CD1c-positive myeloid dendritic cell (primary cell): ENCODE data around the gene OR6N2.

Experiments
- DNase-seq: peaks from one replicate; pipeline ENCODE4 v3.0.0-alpha.2; 2016; ENCODE audit errors: extremely low spot score

OR6N2 gene

DNA sequence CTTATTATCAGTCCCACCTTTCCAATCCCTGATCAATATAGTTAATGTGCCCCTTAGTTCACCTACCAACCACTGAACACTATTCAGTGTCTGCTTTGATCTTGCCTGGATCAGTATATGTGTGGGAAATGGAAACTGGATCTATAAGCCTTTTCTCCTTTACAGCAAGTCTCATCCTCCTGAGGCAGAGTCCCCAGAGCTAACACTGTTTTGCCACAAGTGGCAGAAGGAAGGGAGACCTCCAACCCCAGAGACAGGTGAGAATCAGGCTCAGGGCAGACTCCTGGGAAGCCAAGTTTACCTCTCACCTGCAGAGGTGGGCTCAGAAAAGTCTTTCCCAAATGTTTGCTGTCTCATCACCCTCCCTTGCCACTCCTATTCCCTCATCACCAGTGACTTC, at the start of gene OR6N2:
Gene OR6N2 (minus strand): TSS at position 101 of the 400 bp plus-strand sequence. CDS start 3,569 bp downstream, outside the sequence.
- DNase-seq = no peak

DNA sequence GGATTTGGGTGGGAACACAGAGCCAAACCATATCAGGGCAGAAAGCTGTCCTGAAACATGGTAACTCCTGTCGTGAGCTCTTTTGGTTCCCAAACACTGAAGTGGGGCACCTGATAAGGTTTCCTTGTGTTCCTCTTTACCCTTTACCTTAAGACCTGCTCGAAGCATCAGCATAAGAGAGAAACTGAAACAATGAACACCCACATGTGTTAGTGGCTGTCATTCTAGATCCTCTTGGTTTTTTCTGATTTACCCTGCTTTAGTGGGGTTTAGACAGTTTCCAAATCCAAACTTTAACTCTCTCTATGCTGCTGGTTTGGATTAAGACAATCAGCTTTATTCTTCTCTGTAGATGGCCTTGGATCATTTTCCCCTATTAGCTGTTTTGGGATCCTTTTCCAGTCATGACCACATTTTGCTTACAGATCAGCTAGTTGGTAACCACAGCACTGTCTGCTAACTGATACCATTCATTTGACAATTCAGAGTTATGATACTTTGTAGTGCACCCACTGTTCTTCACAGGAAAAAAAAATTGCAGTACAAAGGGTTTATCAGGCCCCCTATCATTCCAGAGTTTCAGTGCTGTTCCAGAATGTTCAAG, 49.2 kb upstream of the OR6N2 start:
- DNase-seq = peak; percentile 34

GRCh38 chr1:158821723-158822122, 40.7 kb upstream of the OR6N2 start:
- no peak for DNase-seq

DNA sequence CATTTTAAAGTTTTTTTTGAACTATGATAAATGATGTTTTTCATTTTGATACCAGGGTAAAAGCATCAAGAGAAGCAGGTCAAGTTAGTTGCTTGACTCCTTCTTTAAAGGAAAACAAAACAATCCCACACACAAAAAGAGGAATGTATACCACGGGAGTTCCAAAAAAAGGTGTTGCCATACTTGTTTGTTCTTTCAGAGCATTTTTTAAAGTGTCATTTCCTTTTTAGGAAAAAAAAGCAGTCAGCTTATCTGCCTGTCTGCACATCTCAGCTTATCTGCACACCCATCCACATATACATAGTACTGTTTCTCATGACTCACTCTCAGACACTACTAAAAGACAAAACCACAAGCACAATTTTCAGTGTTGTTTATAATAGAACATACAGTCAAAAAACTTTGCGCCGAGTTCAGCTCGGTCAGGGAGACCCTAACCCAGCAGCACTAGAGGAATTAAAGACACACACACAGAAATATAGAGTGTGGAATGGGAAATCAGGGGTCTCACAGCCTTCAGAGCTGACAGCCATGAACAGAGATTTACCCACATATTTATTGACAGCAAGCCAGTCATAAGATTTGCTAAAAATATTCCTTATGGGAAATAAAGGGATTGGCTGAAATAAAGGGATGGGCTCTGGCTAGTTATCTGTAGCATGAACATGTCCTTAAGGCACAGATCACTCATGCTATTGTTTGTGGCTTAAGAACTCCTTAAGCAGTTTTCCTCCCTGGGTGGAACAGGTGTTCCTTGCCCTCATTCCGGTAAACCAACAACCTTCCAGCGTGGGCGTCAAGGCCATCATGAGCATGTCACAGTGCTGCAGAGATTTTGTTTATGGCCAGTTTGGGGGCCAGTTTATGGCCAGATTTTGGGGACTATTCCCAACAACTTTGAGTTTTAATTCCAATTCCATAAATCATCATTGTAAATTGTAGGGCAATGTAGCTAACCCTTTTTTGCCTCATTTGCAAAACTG, 38.7 kb upstream of the OR6N2 start:
- peak; percentile 66 for DNase-seq

- DNase-seq = peak; percentile 65
Measured at GRCh38 chr1:158818975-158819431, 38.0 kb upstream of the OR6N2 start.

GRCh38 chr1:158818560-158818959, 37.6 kb upstream of the OR6N2 start:
- peak; percentile 65 for DNase-seq

DNA sequence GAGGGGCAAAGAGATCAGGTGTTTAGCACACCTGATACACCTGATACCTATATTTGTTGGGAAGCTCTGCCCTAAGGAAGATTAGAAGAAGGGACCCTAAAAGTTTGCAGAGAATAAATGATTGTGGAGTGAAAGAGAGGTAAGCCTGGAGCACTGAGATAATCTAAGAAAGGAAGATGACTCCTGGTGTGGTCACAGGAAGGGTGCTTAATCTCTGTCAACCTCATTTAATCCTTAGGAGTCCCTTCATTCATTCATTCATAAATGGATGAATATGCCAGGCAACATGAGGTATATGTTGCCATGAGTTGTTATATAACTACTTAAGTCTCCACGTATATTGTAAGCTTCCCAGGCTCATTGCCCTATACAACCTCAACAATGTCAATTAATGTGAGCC, 34.0 kb upstream of the OR6N2 start:
- DNase-seq = no peak

- DNase-seq = peak; percentile 59
Measured at GRCh38 chr1:158813164-158813563, 32.2 kb upstream of the OR6N2 start.

- DNase-seq = peak; percentile 36
Measured at GRCh38 chr1:158812336-158812735, 31.3 kb upstream of the OR6N2 start.

DNA sequence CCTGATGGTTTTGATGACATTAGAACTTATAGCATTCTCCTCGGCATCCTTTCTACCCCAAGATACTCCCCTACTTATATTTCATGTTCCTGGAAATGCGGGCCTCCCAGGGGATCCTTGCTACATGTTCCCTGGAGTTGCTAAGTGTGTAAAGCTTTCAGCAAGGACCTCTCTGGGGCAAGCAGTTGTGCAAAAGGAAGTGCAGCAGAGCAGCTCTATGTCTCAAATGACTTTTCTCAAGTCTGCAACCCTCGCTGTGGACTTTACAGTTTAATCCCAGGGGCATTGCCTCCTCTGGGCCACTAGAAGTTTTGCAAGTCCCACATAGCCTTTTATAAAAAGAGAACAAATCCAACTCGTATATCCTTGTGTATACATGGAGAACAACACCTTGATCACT, 29.3 kb upstream of the OR6N2 start:
- peak; percentile 50 for DNase-seq

GRCh38 chr1:158809862-158810261, 28.9 kb upstream of the OR6N2 start:
- peak; percentile 92 for DNase-seq

GRCh38 chr1:158809256-158809655, 28.3 kb upstream of the OR6N2 start:
- peak; percentile 90 for DNase-seq

GRCh38 chr1:158806916-158807536, 26.0 kb upstream of the OR6N2 start:
- DNase-seq = no peak

DNA sequence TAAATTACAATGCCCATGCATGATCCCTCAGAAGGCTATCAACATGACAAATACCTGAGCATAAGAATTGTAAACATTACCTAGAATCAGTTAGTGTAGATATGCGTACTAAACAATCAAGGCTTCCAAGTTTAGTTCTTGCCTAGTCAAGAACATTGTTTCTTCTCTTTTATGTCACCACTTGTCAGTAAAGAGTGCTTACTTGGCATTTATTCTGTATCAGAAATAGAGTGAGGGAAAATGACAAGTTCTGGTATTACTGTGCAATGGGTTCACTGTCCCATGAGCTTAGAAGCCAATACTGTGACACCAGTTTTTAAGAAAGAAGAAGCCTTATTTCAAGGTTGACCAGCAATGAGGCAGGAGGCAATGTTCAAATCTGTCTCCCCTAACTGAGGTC, 22.7 kb upstream of the OR6N2 start:
- no peak for DNase-seq

DNA sequence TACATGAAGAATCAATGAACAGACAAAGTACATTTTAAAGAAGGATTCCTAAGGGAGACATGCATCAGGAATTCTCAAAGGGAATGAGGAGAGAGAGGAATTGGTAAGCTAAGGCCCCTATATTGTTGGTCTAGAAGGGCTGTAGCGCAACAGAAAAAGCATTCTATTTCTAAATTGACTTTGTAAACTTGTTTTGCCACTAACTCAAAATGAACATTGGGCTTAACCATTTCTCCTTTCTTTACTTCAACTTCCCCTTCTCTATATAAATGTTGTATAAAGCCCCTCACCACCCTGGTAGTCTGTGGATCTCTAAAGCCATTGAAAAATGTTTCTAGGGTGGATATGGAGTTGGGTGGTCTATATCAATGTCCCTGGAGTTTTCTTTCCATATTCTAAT, 20.4 kb upstream of the OR6N2 start:
- peak; percentile 45 for DNase-seq

- peak; percentile 44 for DNase-seq
Measured at GRCh38 chr1:158800526-158800925, 19.5 kb upstream of the OR6N2 start.

- DNase-seq = peak; percentile 58
Measured at GRCh38 chr1:158799689-158800088, 18.7 kb upstream of the OR6N2 start.

- DNase-seq = no peak
Measured at GRCh38 chr1:158798531-158798930, 17.5 kb upstream of the OR6N2 start.

- no peak for DNase-seq
Measured at GRCh38 chr1:158794247-158794646, 13.2 kb upstream of the OR6N2 start.

DNA sequence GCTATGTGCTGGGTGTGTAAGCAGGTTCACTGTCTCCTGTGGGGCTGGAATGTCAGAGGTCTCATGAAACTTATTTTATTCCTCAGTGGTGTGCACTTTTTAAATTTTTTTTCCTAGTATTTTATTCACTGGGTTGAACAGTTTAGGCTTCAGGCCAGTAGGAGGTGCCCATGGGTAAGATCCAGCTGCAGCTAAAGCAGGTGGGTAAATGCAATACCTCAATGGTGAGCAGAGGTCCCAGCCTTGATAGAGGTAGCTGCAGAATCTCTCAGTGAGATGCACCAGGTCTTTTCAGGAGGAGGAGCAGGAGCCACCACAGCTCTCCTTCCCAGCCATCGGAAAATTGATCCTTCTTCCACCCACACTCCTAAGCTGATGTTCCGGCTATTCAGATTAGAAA, 12.6 kb upstream of the OR6N2 start:
- peak; percentile 37 for DNase-seq

DNA sequence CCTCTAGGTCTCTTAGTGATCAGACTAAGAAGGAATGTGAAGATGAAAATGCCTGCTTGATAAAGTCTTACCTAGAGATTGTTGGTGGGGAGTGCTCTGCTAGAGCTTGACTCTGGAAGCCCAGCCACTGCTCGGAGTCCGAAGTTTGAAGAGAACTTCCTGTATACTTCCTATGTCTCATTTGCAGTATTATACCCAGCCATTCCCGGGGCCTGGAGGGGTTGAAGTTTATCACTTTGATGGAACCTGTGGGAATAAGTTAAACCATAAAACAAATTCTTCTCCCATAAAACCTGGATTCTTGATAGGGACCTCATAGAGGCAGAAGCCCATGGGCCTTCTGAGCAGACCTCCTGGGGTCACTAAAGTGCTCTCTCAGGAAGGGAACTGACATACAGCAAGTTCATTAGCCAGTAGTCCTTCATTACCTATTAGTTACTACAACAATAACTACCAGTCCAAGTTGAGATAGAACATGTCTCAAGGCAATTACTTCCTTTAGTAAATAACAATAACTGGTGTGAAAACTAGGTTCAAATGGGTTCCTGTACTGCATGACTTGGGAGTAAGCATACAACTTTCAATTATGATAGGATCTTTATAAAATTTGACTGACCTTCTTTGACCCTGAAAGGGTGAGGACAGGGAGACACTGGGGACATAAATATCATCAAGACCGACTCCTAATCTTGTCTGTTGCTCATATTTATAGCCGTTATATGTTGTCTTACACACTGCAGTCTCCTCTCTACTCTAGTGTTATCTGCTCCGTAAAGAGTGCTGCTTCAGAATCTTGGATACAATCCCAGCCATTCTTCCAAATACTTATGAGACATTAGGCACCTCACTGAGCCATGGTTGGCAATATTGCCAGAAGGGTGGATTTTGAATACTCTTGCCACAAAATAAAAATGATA, 8.8 kb downstream of the OR6N2 start, which contains the start of gene OR6N1:
Gene OR6N1 (minus strand): TSS at position 246 of the 917 bp plus-strand sequence. CDS start 5,513 bp downstream, outside the sequence.
- DNase-seq = no peak
